GM12891 (cell line): ENCODE data around the gene MGAM2.

ENCODE experiments used
- PAX5 ChIP-seq: IDR thresholded peaks from 2 replicates; pipeline ENCODE4 v1.6.1; 2011; ENCODE audit warnings: low read length, moderate library complexity, mild to moderate bottlenecking; ENCODE audit not compliant: insufficient read depth, severe bottlenecking
- POLR2A ChIP-seq: IDR thresholded peaks from 2 replicates; pipeline ENCODE4 v1.6.1; 2011; ENCODE audit warnings: low read depth, low read length, control low read depth
- POLR2AphosphoS5 ChIP-seq: IDR thresholded peaks from 2 replicates; pipeline ENCODE4 v1.6.1; 2011; ENCODE audit warnings: low read depth, low read length, control low read depth
- POU2F2 ChIP-seq: IDR thresholded peaks from 2 replicates; pipeline ENCODE4 v1.6.1; 2011; ENCODE audit warnings: low read depth, mild to moderate bottlenecking, control low read depth, low read length, moderate library complexity
- SPI1 ChIP-seq: IDR thresholded peaks from 2 replicates; pipeline ENCODE4 v1.6.1; 2011; ENCODE audit warnings: low read depth, low read length, control low read depth
- TAF1 ChIP-seq: IDR thresholded peaks from 2 replicates; pipeline ENCODE4 v1.6.1; 2011; ENCODE audit warnings: low read depth, low read length, control low read depth

GRCh38 chr7:142114207-142114606 lies 2.7 kb downstream of the MGAM2 start:
- TF ChIP-seq POLR2AphosphoS5 = no peak
- TF ChIP-seq TAF1 = no peak
- no peak for TF ChIP-seq POLR2A
- TF ChIP-seq PAX5 = no peak
- TF ChIP-seq POU2F2 = no peak
- TF ChIP-seq SPI1 = no peak
